ENCODE measurements around the gene ITGA7. TPM values are rescaled to one million over a fixed set of nuclear protein-coding genes. Genes with fewer than 3 reads are reported as not detected.

ITGA7 gene
- total RNA-seq, 4 donors from 2014 or later = 7.9 to 16.9 (median 9.8) TPM

GRCh38 chr12:55647027-55647426 is 60.7 kb downstream of the ITGA7 start:
- Histone ChIP-seq H3K27me3 (no peaks in the 10 kb centered on the region), H3K9me3 (no peaks in the 10 kb centered on the region), H3K4me1 (no peaks in the 10 kb centered on the region), H3K36me3 (no peaks in the 10 kb centered on the region), H3K4me3 (replicated peaks in 1 of 3) (no peak overlapping the region), H3K27ac (no peak overlapping the region)
- WGBS, 2 donors = 89 to 92% methylated on average over 5 of the region's 5 CpGs
- TF ChIP-seq POLR2A (IDR thresholded peaks at IDR 0.05) (no peak), CTCF (IDR thresholded peaks at IDR 0.05) (no peak)
- no peak for DNase-seq
- intact Hi-C loops (cut with DNase I) = no loop called here

GRCh38 chr12:55644591-55644990 is 63.1 kb downstream of the ITGA7 start:
- Histone ChIP-seq H3K27ac (no peak overlapping the region), H3K4me3 (replicated peaks in 1 of 3) (no peak overlapping the region), H3K9me3 (no peaks in the 10 kb centered on the region), H3K36me3 (no peaks in the 10 kb centered on the region), H3K4me1 (no peaks in the 10 kb centered on the region), H3K27me3 (no peaks in the 10 kb centered on the region)
- 93 to 96% methylated on average over 1 of the region's 1 CpG for WGBS, 2 donors
- intact Hi-C loops (cut with DNase I) = no loop called here
- no peak for TF ChIP-seq CTCF (IDR thresholded peaks at IDR 0.05)
- no peak for TF ChIP-seq POLR2A (IDR thresholded peaks at IDR 0.05)
- DNase-seq = no peak

- 75 to 81% methylated on average over 7 of the region's 7 CpGs for WGBS, 2 donors
- TF ChIP-seq CTCF (IDR thresholded peaks at IDR 0.05) = no peak
- no peak for TF ChIP-seq POLR2A (IDR thresholded peaks at IDR 0.05)
- no peaks in the 10 kb centered on the region for H3K27me3 ChIP-seq
- H3K27ac ChIP-seq = no peak overlapping the region
- no peaks in the 10 kb centered on the region for H3K9me3 ChIP-seq
- no peak overlapping the region for H3K4me3 ChIP-seq (replicated peaks in 1 of 3)
- DNase-seq = no peak
- H3K36me3 ChIP-seq = no peaks in the 10 kb centered on the region
- intact Hi-C loops (cut with DNase I) = no loop called here
- no peaks in the 10 kb centered on the region for H3K4me1 ChIP-seq
Measured at GRCh38 chr12:55642669-55643068, 65.0 kb downstream of the ITGA7 start.

GRCh38 chr12:55642267-55642666 is 65.4 kb downstream of the ITGA7 start:
- intact Hi-C loops (cut with DNase I) = no loop called here
- H3K4me3 ChIP-seq (replicated peaks in 1 of 3) = no peak overlapping the region
- H3K27ac ChIP-seq = no peak overlapping the region
- TF ChIP-seq POLR2A (IDR thresholded peaks at IDR 0.05) (no peak), CTCF (IDR thresholded peaks at IDR 0.05) (no peak)
- no peak for DNase-seq
- no peaks in the 10 kb centered on the region for H3K4me1 ChIP-seq
- H3K9me3 ChIP-seq = no peaks in the 10 kb centered on the region
- 55 to 65% methylated on average over 2 of the region's 2 CpGs for WGBS, 2 donors
- no peaks in the 10 kb centered on the region for H3K27me3 ChIP-seq
- H3K36me3 ChIP-seq = no peaks in the 10 kb centered on the region

GRCh38 chr12:55641595-55641994 is 66.1 kb downstream of the ITGA7 start:
- intact Hi-C loops (cut with DNase I) = no loop called here
- no peaks in the 10 kb centered on the region for H3K36me3 ChIP-seq
- TF ChIP-seq CTCF (IDR thresholded peaks at IDR 0.05) (no peak), POLR2A (IDR thresholded peaks at IDR 0.05) (no peak)
- WGBS, 2 donors = 59 to 65% methylated on average over 5 to 7 of the region's 7 CpGs
- H3K27me3 ChIP-seq = no peaks in the 10 kb centered on the region
- H3K9me3 ChIP-seq = no peaks in the 10 kb centered on the region
- no peak overlapping the region for H3K4me3 ChIP-seq (replicated peaks in 1 of 3)
- DNase-seq = no peak
- H3K27ac ChIP-seq = no peak overlapping the region
- H3K4me1 ChIP-seq = no peaks in the 10 kb centered on the region
